SU-DHL-6 (cell line): ENCODE results near the gene MLYCD.

ENCODE experiments used
- H2AFZ ChIP-seq: fragments of 200-600 bp; sonication (generic); 2 replicates; pipeline ENCODE4 v1.6.1; 2014; ENCODE audit warnings: low read depth, mild to moderate bottlenecking, moderate library complexity, mixed read lengths, antibody characterized with exemption, low read length; ENCODE audit not compliant: severe bottlenecking
- H3F3A ChIP-seq: fragments of 200-600 bp; shearing (Covaris generic); 2 replicates; pipeline ENCODE4 v1.6.0; 2016; ENCODE audit warnings: antibody characterized with exemption, mild to moderate bottlenecking; ENCODE audit not compliant: insufficient read depth
- H3K27ac ChIP-seq: fragments of 200-600 bp; sonication (generic); 2 replicates; pipeline ENCODE4 v1.5.1; 2016; ENCODE audit warnings: low read depth, mild to moderate bottlenecking, low read length, moderate library complexity, mixed read lengths
- H3K27me3 ChIP-seq: fragments of 200-600 bp; sonication (generic), shearing (Covaris generic); 2 replicates; pipeline ENCODE4 v1.6.0; 2014; ENCODE audit warnings: mild to moderate bottlenecking, low read length
- H3K36me3 ChIP-seq: fragments of 200-600 bp; sonication (generic); 2 replicates; pipeline ENCODE4 v1.6.1; 2014; ENCODE audit warnings: mild to moderate bottlenecking, low read length, mixed read lengths
- H3K4me2 ChIP-seq: fragments of 300-600, 200-600 bp; shearing (Covaris generic), sonication (generic); 2 replicates; pipeline ENCODE4 v1.6.0; 2014; ENCODE audit warnings: low read length, low read depth, mild to moderate bottlenecking; ENCODE audit not compliant: poor library complexity, severe bottlenecking
- H3K4me3 ChIP-seq: fragments of 200-600 bp; sonication (generic); 2 replicates; pipeline ENCODE4 v1.5.1; 2014; ENCODE audit warnings: antibody characterized with exemption, low read length, mild to moderate bottlenecking, mixed read lengths; ENCODE audit not compliant: insufficient read depth, poor library complexity, severe bottlenecking
- H3K79me2 ChIP-seq: fragments of 200-600 bp; sonication (generic); 2 replicates; pipeline ENCODE4 v1.6.1; 2014; ENCODE audit warnings: mild to moderate bottlenecking, low read length, moderate library complexity; ENCODE audit not compliant: insufficient read depth
- H3K9ac ChIP-seq: fragments of 200-600 bp; sonication (generic); 2 replicates; pipeline ENCODE4 v1.7.0; 2014; ENCODE audit warnings: mild to moderate bottlenecking, low read length
- H3K9me2 ChIP-seq: fragments of 200-600 bp; sonication (generic); replicated peaks from 2 replicates; pipeline ENCODE4 v1.6.1; 2014; ENCODE audit warnings: low read length; ENCODE audit not compliant: insufficient read depth
- H3K9me3 ChIP-seq: fragments of 200-600 bp; sonication (generic); 2 replicates; pipeline ENCODE4 v1.6.1; 2014; ENCODE audit warnings: low read length, mixed read lengths; ENCODE audit not compliant: insufficient read depth
- H4K20me1 ChIP-seq: fragments of 200-600 bp; sonication (generic); 2 replicates; pipeline ENCODE4 v1.6.1; 2014; ENCODE audit warnings: low read depth, mild to moderate bottlenecking, antibody characterized with exemption, low read length, moderate library complexity, mixed read lengths
- EZH2phosphoT487 ChIP-seq: fragments of 200-600 bp; sonication (generic), shearing (Covaris generic); conservative IDR thresholded peaks from 2 replicates; pipeline ENCODE4 v1.6.1; 2018; ENCODE audit warnings: mild to moderate bottlenecking, antibody characterized with exemption, low read length, moderate library complexity, mixed read lengths
- TF ChIP-seq, protein P1 (sequence below): fragments of 200-600 bp; sonication (generic); IDR thresholded peaks from one replicate; pipeline ENCODE4 v1.5.1; 2017; ENCODE audit warnings: antibody characterized with exemption, mild to moderate bottlenecking, low read length, moderate library complexity; ENCODE audit not compliant: insufficient read depth, poor library complexity, severe bottlenecking

The MLYCD gene

DNA sequence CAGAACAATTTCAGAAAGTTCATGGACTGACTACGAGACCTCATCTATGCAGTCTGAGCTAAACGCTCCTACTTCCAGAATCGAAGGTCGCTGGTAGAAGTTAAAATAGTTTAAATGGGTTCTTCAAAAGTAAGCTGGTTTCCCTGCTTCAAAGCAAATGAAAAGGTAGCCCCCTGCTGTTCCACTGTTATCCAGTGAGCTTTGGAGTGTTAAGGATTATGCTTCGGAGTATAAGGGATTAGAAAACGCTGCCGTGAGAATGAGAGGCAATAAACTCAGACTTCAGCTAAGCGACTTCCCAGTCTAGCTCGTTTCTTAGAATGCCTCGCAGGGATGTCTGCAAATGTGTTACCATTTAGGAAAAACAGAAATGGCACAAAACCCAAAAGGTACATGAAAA lies 12.4 kb downstream of the MLYCD start:
- H3K9me3 ChIP-seq: no peaks in the 10 kb centered on the region
- no peaks in the 10 kb centered on the region for H3K36me3 ChIP-seq
- no peaks in the 10 kb centered on the region for H4K20me1 ChIP-seq
- H2AFZ ChIP-seq: no peak overlapping the region
- no peaks in the 10 kb centered on the region for H3F3A ChIP-seq
- no peak for TF ChIP-seq EZH2phosphoT487
- TF ChIP-seq, protein P1, sequence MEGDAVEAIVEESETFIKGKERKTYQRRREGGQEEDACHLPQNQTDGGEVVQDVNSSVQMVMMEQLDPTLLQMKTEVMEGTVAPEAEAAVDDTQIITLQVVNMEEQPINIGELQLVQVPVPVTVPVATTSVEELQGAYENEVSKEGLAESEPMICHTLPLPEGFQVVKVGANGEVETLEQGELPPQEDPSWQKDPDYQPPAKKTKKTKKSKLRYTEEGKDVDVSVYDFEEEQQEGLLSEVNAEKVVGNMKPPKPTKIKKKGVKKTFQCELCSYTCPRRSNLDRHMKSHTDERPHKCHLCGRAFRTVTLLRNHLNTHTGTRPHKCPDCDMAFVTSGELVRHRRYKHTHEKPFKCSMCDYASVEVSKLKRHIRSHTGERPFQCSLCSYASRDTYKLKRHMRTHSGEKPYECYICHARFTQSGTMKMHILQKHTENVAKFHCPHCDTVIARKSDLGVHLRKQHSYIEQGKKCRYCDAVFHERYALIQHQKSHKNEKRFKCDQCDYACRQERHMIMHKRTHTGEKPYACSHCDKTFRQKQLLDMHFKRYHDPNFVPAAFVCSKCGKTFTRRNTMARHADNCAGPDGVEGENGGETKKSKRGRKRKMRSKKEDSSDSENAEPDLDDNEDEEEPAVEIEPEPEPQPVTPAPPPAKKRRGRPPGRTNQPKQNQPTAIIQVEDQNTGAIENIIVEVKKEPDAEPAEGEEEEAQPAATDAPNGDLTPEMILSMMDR: no peak
- H3K27ac ChIP-seq: no peak overlapping the region
- H3K4me2 ChIP-seq: no peak overlapping the region
- no peaks in the 10 kb centered on the region for H3K79me2 ChIP-seq
- no peaks in the 10 kb centered on the region for H3K27me3 ChIP-seq
- H3K9ac ChIP-seq: no peak overlapping the region
- no peak overlapping the region for H3K4me3 ChIP-seq
- no peaks in the 10 kb centered on the region for H3K9me2 ChIP-seq

DNA sequence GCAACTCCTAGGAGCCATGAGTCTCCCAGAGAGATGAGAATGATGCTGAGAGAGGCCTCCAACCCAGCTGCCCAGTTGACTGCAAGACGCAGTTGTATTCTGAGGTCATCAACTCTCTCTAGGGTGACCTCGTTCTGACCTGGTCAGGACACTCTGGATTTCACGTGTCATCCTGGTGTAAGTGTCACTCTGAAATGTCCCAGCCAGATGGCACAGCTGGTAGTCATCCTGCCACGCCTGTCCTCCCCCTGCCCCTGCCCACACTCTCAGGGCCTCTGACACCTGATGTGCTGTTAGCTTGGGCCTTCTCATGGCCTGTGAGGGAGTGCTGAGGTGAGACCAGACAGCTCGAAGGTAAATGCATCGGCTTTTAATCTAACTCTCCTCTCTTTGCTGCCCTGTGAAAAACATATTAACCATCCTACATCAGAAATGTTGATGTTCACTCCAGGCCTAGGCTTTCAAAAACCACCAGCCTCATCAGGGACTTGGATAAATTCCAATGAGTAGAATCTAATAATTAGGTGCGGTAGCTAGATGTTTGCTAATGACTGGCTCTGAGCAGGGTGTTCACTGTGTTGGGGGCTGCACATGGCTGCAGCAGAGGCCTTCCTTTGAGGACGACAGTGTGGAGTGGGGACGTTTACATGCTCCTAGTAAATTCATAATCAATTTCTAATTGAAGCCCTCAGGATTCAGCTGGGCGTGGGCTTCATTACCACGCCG lies 13.8 kb downstream of the MLYCD start:
- Histone ChIP-seq H3K4me3 (no peak overlapping the region), H3F3A (no peaks in the 10 kb centered on the region), H3K27me3 (no peaks in the 10 kb centered on the region), H3K9me3 (no peaks in the 10 kb centered on the region), H2AFZ (no peak overlapping the region), H3K4me2 (no peak overlapping the region), H3K9me2 (no peaks in the 10 kb centered on the region), H3K36me3 (no peaks in the 10 kb centered on the region), H4K20me1 (no peaks in the 10 kb centered on the region), H3K79me2 (no peaks in the 10 kb centered on the region), H3K9ac (no peak overlapping the region), H3K27ac (no peak overlapping the region)
- TF ChIP-seq EZH2phosphoT487: no peak
- TF ChIP-seq, protein P1: no peak

DNA sequence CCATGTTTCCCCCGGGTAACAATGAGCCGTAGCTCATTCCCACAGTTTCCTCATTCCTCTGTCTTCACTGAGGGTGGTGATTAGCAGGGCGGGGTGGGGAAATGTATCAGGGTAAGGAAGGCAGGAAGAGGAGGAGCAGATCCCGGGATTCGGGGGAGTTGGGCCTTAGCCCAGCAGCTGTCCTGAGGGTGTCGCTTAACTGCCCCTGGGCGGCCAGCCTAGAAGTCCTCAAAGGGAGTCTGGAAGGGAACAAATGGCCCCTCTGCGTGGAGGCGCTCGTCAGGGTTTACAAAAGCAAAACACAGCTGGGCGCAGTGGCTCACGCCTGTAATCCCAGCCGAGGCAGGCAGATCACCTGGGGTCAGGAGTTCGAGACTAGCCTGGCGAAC lies 14.3 kb downstream of the MLYCD start:
- Histone ChIP-seq H3K9me2 (no peaks in the 10 kb centered on the region), H3K9ac (no peak overlapping the region), H3K79me2 (no peaks in the 10 kb centered on the region), H4K20me1 (no peaks in the 10 kb centered on the region), H3K9me3 (no peaks in the 10 kb centered on the region), H2AFZ (no peak overlapping the region), H3F3A (no peaks in the 10 kb centered on the region), H3K4me2 (no peak overlapping the region), H3K36me3 (no peaks in the 10 kb centered on the region), H3K27ac (no peak overlapping the region), H3K27me3 (no peaks in the 10 kb centered on the region), H3K4me3 (no peak overlapping the region)
- TF ChIP-seq EZH2phosphoT487: no peak
- TF ChIP-seq, protein P1: no peak
